Measurements from ENCODE around the gene ABCF2. TPM values are rescaled to one million over a fixed set of nuclear protein-coding genes. Genes with fewer than 3 reads are reported as not detected.

The ABCF2 gene
- total and polyA plus RNA-seq, 4 donors = 6.3 to 15.6 (median 10.5) TPM

DNA sequence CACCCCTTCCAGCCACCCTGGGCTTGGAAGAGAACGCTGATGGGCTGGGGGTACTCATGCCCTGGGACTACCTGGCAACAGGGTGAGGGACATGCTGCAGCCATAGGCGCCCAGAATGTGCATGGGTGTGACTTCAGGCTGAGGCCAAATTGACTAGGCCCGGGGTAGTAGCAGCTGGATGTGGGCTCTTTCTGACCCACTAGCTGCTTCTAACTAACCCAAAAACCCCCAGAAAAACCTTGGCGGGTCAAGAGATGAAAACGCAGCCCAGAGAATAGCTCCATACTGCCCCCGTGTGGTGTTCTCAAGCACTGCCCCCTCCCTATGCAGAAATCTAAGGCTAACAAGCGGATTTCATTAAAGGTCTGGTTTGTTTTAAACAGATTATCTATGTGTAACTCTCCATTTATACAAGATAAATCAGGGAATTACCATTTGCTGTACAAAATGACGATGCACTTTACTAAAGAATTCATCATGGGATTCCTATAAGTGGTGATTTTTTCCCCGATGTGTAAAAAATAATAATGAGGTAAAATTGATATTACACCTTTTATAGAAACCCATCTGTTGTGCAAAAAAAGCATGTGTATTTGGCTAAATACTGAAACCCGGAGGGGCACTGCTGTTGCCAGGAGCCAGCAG, 17.3 kb upstream of the ABCF2 start:
- no peak overlapping the region for H3K27ac ChIP-seq (ENCODE audit: low read depth in 1 of 2, low read length in 2 of 2)
- H3K4me3 ChIP-seq (ENCODE audit: low read depth in 1 of 3, low read length in 3 of 3) = no peak overlapping the region

DNA sequence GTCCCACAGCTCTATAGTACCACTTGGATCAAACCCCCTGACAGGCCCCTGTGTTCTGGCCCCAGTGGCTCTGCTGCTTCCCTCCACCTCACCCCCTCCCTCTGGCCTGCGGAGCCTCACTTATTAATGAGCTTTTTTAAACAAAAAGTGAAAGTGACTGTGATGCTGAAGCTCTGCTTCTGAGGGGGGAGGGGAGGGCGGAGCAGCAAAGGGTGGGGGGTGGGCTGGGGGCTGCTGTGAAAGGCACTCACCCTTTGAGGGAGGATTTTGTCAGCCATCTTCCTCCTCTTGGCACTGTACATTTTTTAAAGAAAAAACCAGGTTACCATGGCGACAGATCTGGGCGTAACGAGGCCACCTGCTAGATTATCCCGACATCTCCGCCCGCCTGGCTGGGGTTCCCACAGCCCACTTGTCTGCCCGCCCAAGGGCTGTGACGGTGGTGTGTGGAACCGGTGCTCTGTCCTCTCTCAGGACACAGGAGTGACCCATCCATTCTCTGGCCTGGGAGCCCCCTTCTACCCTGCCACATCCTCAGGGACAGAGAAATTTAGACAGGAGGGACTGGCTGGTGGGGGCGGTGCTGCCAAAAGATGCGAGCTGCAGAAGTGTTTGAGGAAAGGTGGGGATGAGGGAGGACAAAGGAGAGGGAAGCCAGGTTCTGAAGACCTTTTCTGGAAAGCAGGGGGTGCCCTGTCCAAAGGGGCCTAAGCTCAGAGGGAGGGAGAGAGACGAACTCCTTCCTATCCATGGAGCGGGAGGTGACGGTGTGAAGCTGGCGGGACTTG, 16.6 kb upstream of the ABCF2 start:
- Histone ChIP-seq H3K9ac (ENCODE audit: low read depth in 1 of 2, low read length in 2 of 2) (no peak overlapping the region), H3K27ac (ENCODE audit: low read depth in 1 of 2, low read length in 2 of 2) (no peak overlapping the region), H3K4me1 (ENCODE audit: control insufficient read depth in 4 of 4, insufficient read depth in 4 of 4, low read length in 3 of 4) (peaks cover 3 to 22% (median 13%) of the 10 kb centered on the region in 4 donors), H3K27me3 (ENCODE audit: control insufficient read depth in 4 of 4, insufficient read depth in 4 of 4, low read length in 3 of 4) (peaks cover 0 to 4% (median 0%) of the 10 kb centered on the region in 4 donors), H3K4me3 (ENCODE audit: low read depth in 1 of 3, low read length in 3 of 3) (peak overlapping the region in 1 of 3 donors; percentile 15), H3K36me3 (ENCODE audit: control insufficient read depth in 4 of 4, insufficient read depth in 3 of 4, low read depth in 1 of 4, low read length in 3 of 4) (peaks cover 0 to 2% (median 0%) of the 10 kb centered on the region in 4 donors), H3K9me3 (ENCODE audit: control insufficient read depth in 4 of 4, low read length in 3 of 4) (no peaks in the 10 kb centered on the region)
- 49% methylated on average over 17 of the region's 17 CpGs for WGBS
- TF ChIP-seq GABPA (IDR thresholded peaks at IDR 0.05 in 1 of 2, conservative IDR thresholded peaks at IDR 0.05 in 1 of 2) = no peak
- DNase-seq (ENCODE audit: low spot score) = no peak

More for the DNA sequence above, 17.3 kb upstream of the ABCF2 start:
- 30% methylated on average over 10 of the region's 10 CpGs for WGBS
- Histone ChIP-seq H3K9ac (ENCODE audit: low read depth in 1 of 2, low read length in 2 of 2) (no peak overlapping the region), H3K9me3 (ENCODE audit: control insufficient read depth in 4 of 4, low read length in 3 of 4) (no peaks in the 10 kb centered on the region), H3K36me3 (ENCODE audit: control insufficient read depth in 4 of 4, insufficient read depth in 3 of 4, low read depth in 1 of 4, low read length in 3 of 4) (peaks cover 0 to 2% (median 0%) of the 10 kb centered on the region in 4 donors), H3K4me1 (ENCODE audit: control insufficient read depth in 4 of 4, insufficient read depth in 4 of 4, low read length in 3 of 4) (peaks cover 8 to 28% (median 17%) of the 10 kb centered on the region in 4 donors), H3K27me3 (ENCODE audit: control insufficient read depth in 4 of 4, insufficient read depth in 4 of 4, low read length in 3 of 4) (peaks cover 0 to 4% (median 0%) of the 10 kb centered on the region in 4 donors)
- TF ChIP-seq RAD21 (IDR thresholded peaks at IDR 0.05) (peak in 1 of 2 donors; percentile 73), GABPA (IDR thresholded peaks at IDR 0.05 in 1 of 2, conservative IDR thresholded peaks at IDR 0.05 in 1 of 2) (no peak), JUND (IDR thresholded peaks at IDR 0.05) (no peak)
- TF ChIP-seq, protein P1, sequence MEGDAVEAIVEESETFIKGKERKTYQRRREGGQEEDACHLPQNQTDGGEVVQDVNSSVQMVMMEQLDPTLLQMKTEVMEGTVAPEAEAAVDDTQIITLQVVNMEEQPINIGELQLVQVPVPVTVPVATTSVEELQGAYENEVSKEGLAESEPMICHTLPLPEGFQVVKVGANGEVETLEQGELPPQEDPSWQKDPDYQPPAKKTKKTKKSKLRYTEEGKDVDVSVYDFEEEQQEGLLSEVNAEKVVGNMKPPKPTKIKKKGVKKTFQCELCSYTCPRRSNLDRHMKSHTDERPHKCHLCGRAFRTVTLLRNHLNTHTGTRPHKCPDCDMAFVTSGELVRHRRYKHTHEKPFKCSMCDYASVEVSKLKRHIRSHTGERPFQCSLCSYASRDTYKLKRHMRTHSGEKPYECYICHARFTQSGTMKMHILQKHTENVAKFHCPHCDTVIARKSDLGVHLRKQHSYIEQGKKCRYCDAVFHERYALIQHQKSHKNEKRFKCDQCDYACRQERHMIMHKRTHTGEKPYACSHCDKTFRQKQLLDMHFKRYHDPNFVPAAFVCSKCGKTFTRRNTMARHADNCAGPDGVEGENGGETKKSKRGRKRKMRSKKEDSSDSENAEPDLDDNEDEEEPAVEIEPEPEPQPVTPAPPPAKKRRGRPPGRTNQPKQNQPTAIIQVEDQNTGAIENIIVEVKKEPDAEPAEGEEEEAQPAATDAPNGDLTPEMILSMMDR (IDR thresholded peaks at IDR 0.05; ENCODE audit: low read depth, low read length, missing input control) = peak; percentile 85
- peak; percentile 57 for DNase-seq (ENCODE audit: low spot score)

DNA sequence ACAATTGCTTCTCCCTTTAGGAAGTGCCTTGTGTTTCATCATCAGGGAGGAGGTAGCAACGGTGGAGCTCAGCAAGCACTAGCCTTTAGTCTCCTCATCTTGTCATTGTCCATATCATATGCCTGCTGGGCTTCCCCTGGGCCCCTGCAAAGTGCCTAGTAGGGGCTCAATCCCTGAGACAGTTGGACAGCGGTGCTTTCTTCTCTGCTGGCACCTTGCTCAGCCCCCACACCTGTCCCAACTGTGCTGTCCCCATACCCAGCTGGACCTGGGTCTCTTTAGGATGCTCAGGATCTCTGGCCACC, 16.0 kb upstream of the ABCF2 start:
- no peaks in the 10 kb centered on the region for H3K9me3 ChIP-seq (ENCODE audit: control insufficient read depth in 4 of 4, low read length in 3 of 4)
- H3K4me1 ChIP-seq (ENCODE audit: control insufficient read depth in 4 of 4, insufficient read depth in 4 of 4, low read length in 3 of 4) = peaks cover 0 to 16% (median 8%) of the 10 kb centered on the region in 4 donors
- WGBS = 49% methylated on average over 2 of the region's 2 CpGs
- DNase-seq (ENCODE audit: low spot score) = no peak
- H3K27me3 ChIP-seq (ENCODE audit: control insufficient read depth in 4 of 4, insufficient read depth in 4 of 4, low read length in 3 of 4) = peaks cover 0 to 4% (median 0%) of the 10 kb centered on the region in 4 donors
- H3K4me3 ChIP-seq (ENCODE audit: low read depth in 1 of 3, low read length in 3 of 3) = no peak overlapping the region
- H3K9ac ChIP-seq (ENCODE audit: low read depth in 1 of 2, low read length in 2 of 2) = no peak overlapping the region
- H3K27ac ChIP-seq (ENCODE audit: low read depth in 1 of 2, low read length in 2 of 2) = no peak overlapping the region
- peaks cover 0 to 2% (median 1%) of the 10 kb centered on the region in 4 donors for H3K36me3 ChIP-seq (ENCODE audit: control insufficient read depth in 4 of 4, insufficient read depth in 3 of 4, low read depth in 1 of 4, low read length in 3 of 4)
- no peak for TF ChIP-seq NR2F2 (IDR thresholded peaks at IDR 0.05)
- TF ChIP-seq, protein P2, sequence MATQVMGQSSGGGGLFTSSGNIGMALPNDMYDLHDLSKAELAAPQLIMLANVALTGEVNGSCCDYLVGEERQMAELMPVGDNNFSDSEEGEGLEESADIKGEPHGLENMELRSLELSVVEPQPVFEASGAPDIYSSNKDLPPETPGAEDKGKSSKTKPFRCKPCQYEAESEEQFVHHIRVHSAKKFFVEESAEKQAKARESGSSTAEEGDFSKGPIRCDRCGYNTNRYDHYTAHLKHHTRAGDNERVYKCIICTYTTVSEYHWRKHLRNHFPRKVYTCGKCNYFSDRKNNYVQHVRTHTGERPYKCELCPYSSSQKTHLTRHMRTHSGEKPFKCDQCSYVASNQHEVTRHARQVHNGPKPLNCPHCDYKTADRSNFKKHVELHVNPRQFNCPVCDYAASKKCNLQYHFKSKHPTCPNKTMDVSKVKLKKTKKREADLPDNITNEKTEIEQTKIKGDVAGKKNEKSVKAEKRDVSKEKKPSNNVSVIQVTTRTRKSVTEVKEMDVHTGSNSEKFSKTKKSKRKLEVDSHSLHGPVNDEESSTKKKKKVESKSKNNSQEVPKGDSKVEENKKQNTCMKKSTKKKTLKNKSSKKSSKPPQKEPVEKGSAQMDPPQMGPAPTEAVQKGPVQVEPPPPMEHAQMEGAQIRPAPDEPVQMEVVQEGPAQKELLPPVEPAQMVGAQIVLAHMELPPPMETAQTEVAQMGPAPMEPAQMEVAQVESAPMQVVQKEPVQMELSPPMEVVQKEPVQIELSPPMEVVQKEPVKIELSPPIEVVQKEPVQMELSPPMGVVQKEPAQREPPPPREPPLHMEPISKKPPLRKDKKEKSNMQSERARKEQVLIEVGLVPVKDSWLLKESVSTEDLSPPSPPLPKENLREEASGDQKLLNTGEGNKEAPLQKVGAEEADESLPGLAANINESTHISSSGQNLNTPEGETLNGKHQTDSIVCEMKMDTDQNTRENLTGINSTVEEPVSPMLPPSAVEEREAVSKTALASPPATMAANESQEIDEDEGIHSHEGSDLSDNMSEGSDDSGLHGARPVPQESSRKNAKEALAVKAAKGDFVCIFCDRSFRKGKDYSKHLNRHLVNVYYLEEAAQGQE (IDR thresholded peaks at IDR 0.05) = no peak
- TF ChIP-seq, protein P3, sequence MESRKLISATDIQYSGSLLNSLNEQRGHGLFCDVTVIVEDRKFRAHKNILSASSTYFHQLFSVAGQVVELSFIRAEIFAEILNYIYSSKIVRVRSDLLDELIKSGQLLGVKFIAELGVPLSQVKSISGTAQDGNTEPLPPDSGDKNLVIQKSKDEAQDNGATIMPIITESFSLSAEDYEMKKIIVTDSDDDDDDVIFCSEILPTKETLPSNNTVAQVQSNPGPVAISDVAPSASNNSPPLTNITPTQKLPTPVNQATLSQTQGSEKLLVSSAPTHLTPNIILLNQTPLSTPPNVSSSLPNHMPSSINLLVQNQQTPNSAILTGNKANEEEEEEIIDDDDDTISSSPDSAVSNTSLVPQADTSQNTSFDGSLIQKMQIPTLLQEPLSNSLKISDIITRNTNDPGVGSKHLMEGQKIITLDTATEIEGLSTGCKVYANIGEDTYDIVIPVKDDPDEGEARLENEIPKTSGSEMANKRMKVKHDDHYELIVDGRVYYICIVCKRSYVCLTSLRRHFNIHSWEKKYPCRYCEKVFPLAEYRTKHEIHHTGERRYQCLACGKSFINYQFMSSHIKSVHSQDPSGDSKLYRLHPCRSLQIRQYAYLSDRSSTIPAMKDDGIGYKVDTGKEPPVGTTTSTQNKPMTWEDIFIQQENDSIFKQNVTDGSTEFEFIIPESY (IDR thresholded peaks at IDR 0.05) = no peak
- TF ChIP-seq HNF4A (conservative IDR thresholded peaks at IDR 0.05) = no peak
- TF ChIP-seq, protein P4, sequence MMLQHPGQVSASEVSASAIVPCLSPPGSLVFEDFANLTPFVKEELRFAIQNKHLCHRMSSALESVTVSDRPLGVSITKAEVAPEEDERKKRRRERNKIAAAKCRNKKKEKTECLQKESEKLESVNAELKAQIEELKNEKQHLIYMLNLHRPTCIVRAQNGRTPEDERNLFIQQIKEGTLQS (IDR thresholded peaks at IDR 0.05) = no peak
- TF ChIP-seq GABPA (IDR thresholded peaks at IDR 0.05 in 1 of 2, conservative IDR thresholded peaks at IDR 0.05 in 1 of 2) = no peak
- no peak for TF ChIP-seq TAF1 (conservative IDR thresholded peaks at IDR 0.05)
- TF ChIP-seq YY1 (IDR thresholded peaks at IDR 0.05) = no peak
- no peak for TF ChIP-seq JUND (IDR thresholded peaks at IDR 0.05)
- TF ChIP-seq, protein P5, sequence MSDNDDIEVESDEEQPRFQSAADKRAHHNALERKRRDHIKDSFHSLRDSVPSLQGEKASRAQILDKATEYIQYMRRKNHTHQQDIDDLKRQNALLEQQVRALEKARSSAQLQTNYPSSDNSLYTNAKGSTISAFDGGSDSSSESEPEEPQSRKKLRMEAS (IDR thresholded peaks at IDR 0.05) = no peak
- no peak for TF ChIP-seq HNF4G (IDR thresholded peaks at IDR 0.05)
- no peak for TF ChIP-seq RXRA (IDR thresholded peaks at IDR 0.05)
- no peak for TF ChIP-seq SP1 (IDR thresholded peaks at IDR 0.05)
- TF ChIP-seq FOXA1 (IDR thresholded peaks at IDR 0.05) = no peak
- no peak for TF ChIP-seq RAD21 (IDR thresholded peaks at IDR 0.05)
- TF ChIP-seq EGR1 (IDR thresholded peaks at IDR 0.05; ENCODE audit: low read depth in 2 of 2) = no peak
